Loucy (cell line): ENCODE results near the gene CCBE1.

Source experiments
- H2AFZ ChIP-seq: fragments of 200-600 bp; sonication (generic); 2 replicates; pipeline ENCODE4 v1.6.0; 2016; ENCODE audit warnings: antibody characterized with exemption, mild to moderate bottlenecking, low read length, moderate library complexity
- H3F3A ChIP-seq: fragments of 200-600 bp; 2 replicates; pipeline ENCODE4 v1.6.0; 2016; ENCODE audit warnings: antibody characterized with exemption, low read depth, mild to moderate bottlenecking
- H3K27me3 ChIP-seq: fragments of 200-600 bp; sonication (generic); 2 replicates; pipeline ENCODE4 v1.6.1; 2014; ENCODE audit warnings: low read length, mild to moderate bottlenecking; ENCODE audit not compliant: insufficient read depth, poor library complexity, severe bottlenecking
- H3K36me3 ChIP-seq: fragments of 200-600 bp; sonication (generic); 2 replicates; pipeline ENCODE4 v1.6.1; 2016; ENCODE audit warnings: low read length; ENCODE audit not compliant: insufficient read depth
- H3K4me1 ChIP-seq: fragments of 200-600 bp; sonication (generic); 2 replicates; pipeline ENCODE4 v1.5.1; 2014; ENCODE audit warnings: low read length, mild to moderate bottlenecking; ENCODE audit not compliant: insufficient read depth, poor library complexity, severe bottlenecking
- H3K4me2 ChIP-seq: fragments of 200-600 bp; sonication (generic); 2 replicates; pipeline ENCODE4 v1.6.0; 2014; ENCODE audit warnings: antibody characterized with exemption, low read length, low read depth, mild to moderate bottlenecking; ENCODE audit not compliant: poor library complexity, severe bottlenecking
- H3K4me3 ChIP-seq: fragments of 200-600 bp; sonication (generic); 2 replicates; pipeline ENCODE4 v1.5.1; 2014; ENCODE audit warnings: low read length, mild to moderate bottlenecking, mixed read lengths; ENCODE audit not compliant: poor library complexity, severe bottlenecking
- H3K79me2 ChIP-seq: fragments of 200-600 bp; sonication (generic); 2 replicates; pipeline ENCODE4 v1.6.1; 2014; ENCODE audit warnings: low read length; ENCODE audit not compliant: insufficient read depth
- H3K9ac ChIP-seq: fragments of 200-600 bp; sonication (generic); 2 replicates; pipeline ENCODE4 v1.6.0; 2014; ENCODE audit warnings: mild to moderate bottlenecking, low read depth, low read length, moderate library complexity; ENCODE audit not compliant: poor library complexity, severe bottlenecking
- H3K9me2 ChIP-seq: fragments of 200-600 bp; sonication (generic); replicated peaks from 2 replicates; pipeline ENCODE4 v1.6.1; 2016; ENCODE audit warnings: low read depth, low read length, mixed read lengths
- H3K9me3 ChIP-seq: fragments of 200-600 bp; sonication (generic); 2 replicates; pipeline ENCODE4 v1.6.1; 2014; ENCODE audit warnings: mild to moderate bottlenecking, antibody characterized with exemption, low read length, low read depth; ENCODE audit not compliant: insufficient read depth
- H4K20me1 ChIP-seq: fragments of 200-600 bp; sonication (generic); 2 replicates; pipeline ENCODE4 v1.6.0; 2014; ENCODE audit warnings: antibody characterized with exemption, low read length, mild to moderate bottlenecking; ENCODE audit not compliant: insufficient read depth, poor library complexity, severe bottlenecking
- CTCF ChIP-seq: fragments of 200-600 bp; sonication (generic); conservative IDR thresholded peaks from 2 replicates; pipeline ENCODE4 v1.5.1; 2014; ENCODE audit warnings: mild to moderate bottlenecking, antibody characterized with exemption, low read length
- EZH2phosphoT487 ChIP-seq: fragments of 200-600 bp; IDR thresholded peaks from 2 replicates; pipeline ENCODE4 v1.6.1; 2018; ENCODE audit warnings: antibody characterized with exemption, mild to moderate bottlenecking, moderate library complexity, borderline replicate concordance

CCBE1 gene

GRCh38 chr18:59619816-59620215, 77.4 kb downstream of the CCBE1 start:
- Histone ChIP-seq H3K4me2 (no peak overlapping the region), H3K79me2 (no peaks in the 10 kb centered on the region), H3K36me3 (no peaks in the 10 kb centered on the region), H3K9me2 (no peaks in the 10 kb centered on the region), H3F3A (no peaks in the 10 kb centered on the region), H2AFZ (no peak overlapping the region), H3K27me3 (no peaks in the 10 kb centered on the region), H3K9me3 (no peaks in the 10 kb centered on the region), H3K4me1 (peaks cover 8% of the 10 kb centered on the region), H3K9ac (no peak overlapping the region), H4K20me1 (no peaks in the 10 kb centered on the region), H3K4me3 (no peak overlapping the region)
- TF ChIP-seq CTCF (no peak), EZH2phosphoT487 (no peak)

GRCh38 chr18:59617468-59617932, 79.7 kb downstream of the CCBE1 start:
- no peak overlapping the region for H2AFZ ChIP-seq
- H3K9me3 ChIP-seq = no peaks in the 10 kb centered on the region
- no peaks in the 10 kb centered on the region for H3F3A ChIP-seq
- H3K79me2 ChIP-seq = no peaks in the 10 kb centered on the region
- no peaks in the 10 kb centered on the region for H3K9me2 ChIP-seq
- H3K4me1 ChIP-seq = peaks cover 10% of the 10 kb centered on the region
- no peaks in the 10 kb centered on the region for H3K36me3 ChIP-seq
- no peaks in the 10 kb centered on the region for H4K20me1 ChIP-seq
- no peak overlapping the region for H3K4me2 ChIP-seq
- no peak overlapping the region for H3K4me3 ChIP-seq
- TF ChIP-seq CTCF = no peak
- TF ChIP-seq EZH2phosphoT487 = no peak
- H3K9ac ChIP-seq = no peak overlapping the region
- no peaks in the 10 kb centered on the region for H3K27me3 ChIP-seq

GRCh38 chr18:59616501-59616900, 80.7 kb downstream of the CCBE1 start:
- Histone ChIP-seq H3K9me3 (no peaks in the 10 kb centered on the region), H3K36me3 (no peaks in the 10 kb centered on the region), H2AFZ (no peak overlapping the region), H3K4me1 (peaks cover 18% of the 10 kb centered on the region), H3K9me2 (no peaks in the 10 kb centered on the region), H3K4me3 (no peak overlapping the region), H3K79me2 (no peaks in the 10 kb centered on the region), H3K4me2 (no peak overlapping the region), H4K20me1 (no peaks in the 10 kb centered on the region), H3K27me3 (no peaks in the 10 kb centered on the region), H3F3A (no peaks in the 10 kb centered on the region), H3K9ac (no peak overlapping the region)
- TF ChIP-seq EZH2phosphoT487 (no peak), CTCF (no peak)
